KMS-11 (cell line): ENCODE data around the gene THAP12.

ENCODE experiments used
- H2AFZ ChIP-seq: fragments of 200-600 bp; sonication (generic); 2 replicates; pipeline ENCODE4 v1.6.1; 2016; ENCODE audit warnings: antibody characterized with exemption, mixed run types, low read depth
- H3K27ac ChIP-seq: fragments of 200-600 bp; sonication (generic); 2 replicates; pipeline ENCODE4 v1.6.1; 2016; ENCODE audit warnings: mild to moderate bottlenecking, mixed run types
- H3K27me3 ChIP-seq: fragments of 200-600 bp; sonication (generic); 2 replicates; pipeline ENCODE4 v1.6.1; 2017; ENCODE audit warnings: mild to moderate bottlenecking, low read depth, mixed run types, moderate library complexity; ENCODE audit not compliant: insufficient read depth
- H3K36me3 ChIP-seq: fragments of 200-600 bp; sonication (generic); 2 replicates; pipeline ENCODE4 v1.6.1; 2017; ENCODE audit warnings: mild to moderate bottlenecking, mixed run types; ENCODE audit not compliant: insufficient read depth
- H3K4me1 ChIP-seq: fragments of 200-600 bp; sonication (generic); 2 replicates; pipeline ENCODE4 v1.6.1; 2016; ENCODE audit warnings: mild to moderate bottlenecking, low read depth, mixed run types; ENCODE audit not compliant: poor library complexity, severe bottlenecking
- H3K4me2 ChIP-seq: fragments of 200-600 bp; sonication (generic); 2 replicates; pipeline ENCODE4 v1.7.0; 2016; ENCODE audit warnings: mild to moderate bottlenecking, mixed run types
- H3K4me3 ChIP-seq: fragments of 200-600 bp; sonication (generic); IDR thresholded peaks from 2 replicates; pipeline ENCODE4 v1.6.1; 2017; ENCODE audit warnings: low read depth, low read length, mixed read lengths; ENCODE audit not compliant: insufficient read depth
- H3K79me2 ChIP-seq: fragments of 200-600 bp; sonication (generic); 2 replicates; pipeline ENCODE4 v1.6.1; 2016; ENCODE audit warnings: low read depth, mixed run types; ENCODE audit not compliant: insufficient read depth
- H3K9ac ChIP-seq: fragments of 200-600 bp; sonication (generic); 2 replicates; pipeline ENCODE4 v1.6.1; 2016; ENCODE audit warnings: mild to moderate bottlenecking, mixed run types
- H4K20me1 ChIP-seq: fragments of 200-600 bp; sonication (generic); 2 replicates; pipeline ENCODE4 v1.6.1; 2016; ENCODE audit warnings: mild to moderate bottlenecking, mixed run types; ENCODE audit not compliant: insufficient read depth
- TF ChIP-seq, protein P1 (sequence below): fragments of 200-600 bp; sonication (generic); conservative IDR thresholded peaks from 2 replicates; pipeline ENCODE4 v1.6.1; 2017; ENCODE audit warnings: low read depth, mild to moderate bottlenecking, antibody characterized with exemption, low read length, moderate library complexity, mixed read lengths

THAP12 gene

DNA sequence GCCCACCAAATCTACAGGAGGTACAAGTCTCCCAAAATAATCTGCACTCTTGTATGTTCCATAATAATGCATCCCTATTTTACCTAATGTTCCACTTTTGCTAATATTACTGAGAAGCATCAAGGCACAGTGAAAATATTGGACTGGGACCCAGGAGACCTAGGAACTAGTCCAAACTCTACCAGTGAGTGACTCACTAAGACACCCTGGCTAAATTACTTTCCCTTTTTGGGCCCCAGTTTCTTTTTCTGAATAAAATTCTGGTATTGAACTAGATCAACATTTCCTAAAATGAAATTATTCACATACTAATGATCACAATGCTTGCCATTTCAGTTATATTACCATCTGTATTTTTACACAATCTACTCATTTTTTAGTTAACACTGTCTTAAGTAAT, 19.6 kb downstream of the THAP12 start:
- TF ChIP-seq, protein P1, sequence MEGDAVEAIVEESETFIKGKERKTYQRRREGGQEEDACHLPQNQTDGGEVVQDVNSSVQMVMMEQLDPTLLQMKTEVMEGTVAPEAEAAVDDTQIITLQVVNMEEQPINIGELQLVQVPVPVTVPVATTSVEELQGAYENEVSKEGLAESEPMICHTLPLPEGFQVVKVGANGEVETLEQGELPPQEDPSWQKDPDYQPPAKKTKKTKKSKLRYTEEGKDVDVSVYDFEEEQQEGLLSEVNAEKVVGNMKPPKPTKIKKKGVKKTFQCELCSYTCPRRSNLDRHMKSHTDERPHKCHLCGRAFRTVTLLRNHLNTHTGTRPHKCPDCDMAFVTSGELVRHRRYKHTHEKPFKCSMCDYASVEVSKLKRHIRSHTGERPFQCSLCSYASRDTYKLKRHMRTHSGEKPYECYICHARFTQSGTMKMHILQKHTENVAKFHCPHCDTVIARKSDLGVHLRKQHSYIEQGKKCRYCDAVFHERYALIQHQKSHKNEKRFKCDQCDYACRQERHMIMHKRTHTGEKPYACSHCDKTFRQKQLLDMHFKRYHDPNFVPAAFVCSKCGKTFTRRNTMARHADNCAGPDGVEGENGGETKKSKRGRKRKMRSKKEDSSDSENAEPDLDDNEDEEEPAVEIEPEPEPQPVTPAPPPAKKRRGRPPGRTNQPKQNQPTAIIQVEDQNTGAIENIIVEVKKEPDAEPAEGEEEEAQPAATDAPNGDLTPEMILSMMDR: no peak
- Histone ChIP-seq H3K79me2 (peaks cover 26% of the 10 kb centered on the region; the same call in 1 of the 2 replicates), H3K9ac (no peak overlapping the region)

DNA sequence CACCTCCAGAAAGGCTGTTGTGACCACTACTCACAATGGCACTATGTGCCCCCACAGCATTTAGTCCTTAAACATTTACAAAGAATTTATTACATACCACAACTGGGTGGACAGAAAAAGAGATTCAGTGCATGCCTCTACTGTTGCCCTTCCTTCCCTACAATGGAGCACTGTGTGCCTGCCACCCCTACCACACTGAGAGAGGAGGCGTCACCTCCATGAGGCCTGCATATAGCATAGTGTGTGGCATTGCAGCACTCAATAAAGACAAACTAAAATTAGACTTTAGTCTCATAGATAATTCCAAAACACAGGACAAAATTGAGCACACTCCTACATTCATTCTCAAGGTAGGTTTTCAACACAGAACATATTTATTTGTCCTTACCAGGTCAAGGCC, 25.8 kb downstream of the THAP12 start:
- H3K36me3 ChIP-seq: peaks cover 6% of the 10 kb centered on the region; the same call in 1 of the 2 replicates
- no peak overlapping the region for H3K9ac ChIP-seq

More for the DNA sequence above, 19.6 kb downstream of the THAP12 start:
- H3K36me3 ChIP-seq: no peaks in the 10 kb centered on the region; the same call in 1 of the 2 replicates
- H3K4me1 ChIP-seq: peaks cover 44% of the 10 kb centered on the region
- H3K27me3 ChIP-seq: no peaks in the 10 kb centered on the region
- no peaks in the 10 kb centered on the region for H4K20me1 ChIP-seq
- H3K4me2 ChIP-seq: no peak overlapping the region
- H2AFZ ChIP-seq: no peak overlapping the region
- H3K27ac ChIP-seq: no peak overlapping the region
- H3K4me3 ChIP-seq: no peak overlapping the region

DNA sequence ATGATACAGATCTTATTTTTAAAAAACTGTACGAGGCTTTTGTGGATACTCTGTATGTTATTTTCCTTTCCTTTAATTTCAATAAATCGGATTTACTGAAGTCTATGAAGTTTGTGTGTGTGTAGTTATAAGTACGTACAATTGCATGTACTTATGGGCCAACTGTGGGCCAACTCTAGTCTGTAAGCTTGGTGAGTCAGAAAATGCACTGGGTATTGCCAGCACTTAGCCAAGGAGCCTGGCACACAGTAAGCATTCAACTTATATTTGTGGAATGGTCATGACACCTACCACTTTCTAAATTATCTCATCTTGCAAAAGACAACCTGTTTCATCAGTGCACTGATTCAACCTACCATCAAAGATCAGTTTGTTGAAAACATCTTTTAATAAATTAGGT, 32.6 kb downstream of the THAP12 start:
- no peaks in the 10 kb centered on the region for H3K4me1 ChIP-seq
- H3K27me3 ChIP-seq: no peaks in the 10 kb centered on the region
- H3K4me3 ChIP-seq: no peak overlapping the region
- no peak overlapping the region for H3K9ac ChIP-seq
- H3K27ac ChIP-seq: no peak overlapping the region
- no peak overlapping the region for H3K4me2 ChIP-seq
- H2AFZ ChIP-seq: no peak overlapping the region
- TF ChIP-seq, protein P1: no peak
- peaks cover 3% of the 10 kb centered on the region; the same call in 1 of the 2 replicates for H3K36me3 ChIP-seq
- H3K79me2 ChIP-seq: no peaks in the 10 kb centered on the region
- no peaks in the 10 kb centered on the region for H4K20me1 ChIP-seq

More for the DNA sequence above, 25.8 kb downstream of the THAP12 start:
- no peaks in the 10 kb centered on the region for H3K79me2 ChIP-seq
- no peak overlapping the region for H3K4me3 ChIP-seq
- no peaks in the 10 kb centered on the region for H3K4me1 ChIP-seq
- H2AFZ ChIP-seq: no peak overlapping the region
- no peak overlapping the region for H3K27ac ChIP-seq
- TF ChIP-seq, protein P1: no peak
- H4K20me1 ChIP-seq: no peaks in the 10 kb centered on the region
- H3K4me2 ChIP-seq: no peak overlapping the region
- no peaks in the 10 kb centered on the region for H3K27me3 ChIP-seq

DNA sequence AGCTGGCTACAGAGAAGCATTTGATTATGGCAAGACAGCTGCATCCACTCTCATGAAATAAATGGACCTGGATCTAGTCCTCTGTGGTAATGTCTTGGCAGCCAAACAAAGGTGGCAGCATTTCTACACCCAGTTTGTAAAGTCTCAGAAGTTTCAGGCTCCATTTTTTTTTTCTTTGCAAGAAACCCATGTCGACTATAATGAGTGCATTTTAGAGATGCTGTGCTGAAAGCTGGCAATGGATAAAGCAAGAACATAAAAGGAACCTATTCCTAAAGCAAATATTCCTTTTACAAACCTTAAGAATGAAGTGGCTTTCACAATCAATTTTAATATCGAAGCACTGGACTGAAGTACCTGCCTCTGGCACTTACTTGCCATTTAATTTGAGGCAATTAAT, 33.5 kb downstream of the THAP12 start:
- no peak overlapping the region for H2AFZ ChIP-seq
- H3K36me3 ChIP-seq: no peaks in the 10 kb centered on the region; the same call in 1 of the 2 replicates

More for the DNA sequence above, 33.5 kb downstream of the THAP12 start:
- no peaks in the 10 kb centered on the region for H3K27me3 ChIP-seq
- H3K4me1 ChIP-seq: no peaks in the 10 kb centered on the region
- H3K4me3 ChIP-seq: no peak overlapping the region
- TF ChIP-seq, protein P1: no peak
- H3K4me2 ChIP-seq: no peak overlapping the region
- H3K79me2 ChIP-seq: no peaks in the 10 kb centered on the region
- H3K27ac ChIP-seq: no peak overlapping the region
- H3K9ac ChIP-seq: no peak overlapping the region
- H4K20me1 ChIP-seq: no peaks in the 10 kb centered on the region
